K562 (cell line): ENCODE measurements around the gene CRIM1. TPM values are rescaled to one million over a fixed set of nuclear protein-coding genes. Genes with fewer than 3 reads are reported as not detected.
A peak's percentile ranks its signal among the peaks of the same experiment; 100 is the strongest.

Experiments used
- ETV1 ChIP-seq: fragments of 450-650 bp; conservative IDR thresholded peaks from 2 replicates; pipeline ENCODE4 v1.6.1; 2016; ENCODE audit warnings: missing genetic modification characterization, control low read depth, low read depth, missing compliant biosample characterization
- HNRNPUL1 ChIP-seq: fragments of 200-400 bp; formaldehyde crosslinking; IDR thresholded peaks from 2 replicates; pipeline ENCODE4 v1.6.1; 2017; ENCODE audit warnings: low read length
- LCOR ChIP-seq: sonication (generic); formaldehyde crosslinking; IDR thresholded peaks from 2 replicates; pipeline ENCODE4 v1.8.0; 2022; ENCODE audit warnings: mild to moderate bottlenecking, missing genetic modification reagents
- NR2C2 ChIP-seq, 2 experiments: fragments of 200-800 bp in 1 of 2; sonication (Bioruptor generic) in 1 of 2; sonication (generic) in 1 of 2; formaldehyde crosslinking in 1 of 2; IDR thresholded peaks; 2 replicates each; pipeline versions ENCODE4 v1.6.1 to v1.8.0; 2016 to 2022; ENCODE audit warnings: mild to moderate bottlenecking in 1 of 2, missing compliant biosample characterization in 1 of 2, missing genetic modification characterization in 1 of 2, missing genetic modification reagents in 1 of 2
- POLR2AphosphoS2 ChIP-seq: IDR thresholded peaks from 2 replicates; pipeline ENCODE4 v1.6.1; 2012; ENCODE audit warnings: low read length, improper control_type of control experiment
- POLR2H ChIP-seq: IDR thresholded peaks from 2 replicates; pipeline ENCODE4 v1.6.1; 2016; ENCODE audit warnings: missing genetic modification characterization, low read depth, mild to moderate bottlenecking, control low read depth, missing compliant biosample characterization, moderate library complexity
- POLR3G ChIP-seq: IDR thresholded peaks from 2 replicates; pipeline ENCODE4 v1.6.1; 2011; ENCODE audit not compliant: insufficient read length, insufficient replicate concordance; ENCODE audit errors: extremely low read depth
- RBM39 ChIP-seq: fragments of 200-400 bp; formaldehyde crosslinking; optimal IDR thresholded peaks from 2 replicates; pipeline ENCODE3; 2018; ENCODE audit warnings: low read depth, low read length
- RCOR1 ChIP-seq, 2 experiments: IDR thresholded peaks; 2 replicates each; pipeline ENCODE4 v1.6.1; 2012; ENCODE audit warnings: low read depth in 2 of 2, low read length in 2 of 2, borderline replicate concordance in 1 of 2, improper control_type of control experiment in 1 of 2
- SIN3B ChIP-seq: fragments of 450-650 bp; IDR thresholded peaks from 2 replicates; pipeline ENCODE4 v1.6.1; 2017; ENCODE audit warnings: low read depth, mild to moderate bottlenecking, moderate library complexity
- SMAD2 ChIP-seq: fragments of 150-350 bp; IDR thresholded peaks from 2 replicates; pipeline ENCODE4 v1.6.1; 2014; ENCODE audit warnings: low read depth, mild to moderate bottlenecking, low read length
- SP1 ChIP-seq: sonication (generic); formaldehyde crosslinking; IDR thresholded peaks from 2 replicates; pipeline ENCODE4 v1.8.1; 2022; ENCODE audit warnings: mild to moderate bottlenecking, missing genetic modification reagents
- ZEB2 ChIP-seq: fragments of 450-650 bp; IDR thresholded peaks from 2 replicates; pipeline ENCODE4 v1.6.1; 2016
- ZKSCAN1 ChIP-seq: fragments of 150-350 bp; IDR thresholded peaks from 2 replicates; pipeline ENCODE4 v1.6.1; 2016; ENCODE audit warnings: low read depth, low read length
- ZNF584 ChIP-seq: fragments of 200-800 bp; sonication (Bioruptor generic); IDR thresholded peaks from 2 replicates; pipeline ENCODE4 v1.6.1; 2016; ENCODE audit warnings: low read depth, mild to moderate bottlenecking, missing genetic modification characterization, missing compliant biosample characterization
- ZNF589 ChIP-seq: fragments of 200-800 bp; sonication (Bioruptor generic); IDR thresholded peaks from 2 replicates; pipeline ENCODE4 v1.6.1; 2016; ENCODE audit warnings: low read depth, missing genetic modification characterization, missing compliant biosample characterization
- ZNF707 ChIP-seq: fragments of 250-450 bp; sonication (Bioruptor Pico); conservative IDR thresholded peaks from 2 replicates; pipeline ENCODE4 v1.8.0; 2022; ENCODE audit warnings: inconsistent platforms, mild to moderate bottlenecking, moderate library complexity
- ZNF780A ChIP-seq: fragments of 250-450 bp; sonication (Bioruptor Pico); IDR thresholded peaks from 2 replicates; pipeline ENCODE4 v1.5.0; 2021; ENCODE audit warnings: mild to moderate bottlenecking
- polyA plus RNA-seq, 8 experiments: library from polyadenylated mRNA; depleted of rRNA in 4 of 8; stranded (reverse) in 5 of 8; unstranded in 3 of 8; fragments of >200 nt; fragmentation: Nextera tagmentation in 2 of 8; fragmentation: Illumina TruSeq in 1 of 8; extraction: Ambion mirVana in 2 of 8; extraction: Trizol in 1 of 8; gene quantifications; 2 replicates each; pipeline versions ENCODE4 v1.2.1 to v1.2.3, GENCODE V29; 2011 to 2014; ENCODE audit warnings: inconsistent platforms in 1 of 8, missing spikeins in 1 of 8
- total RNA-seq, 7 experiments: library from RNA; depleted of rRNA in 6 of 7; stranded (reverse); fragments of >200 nt in 6 of 7; fragmentation: Illumina TruSeq in 2 of 7; extraction: Trizol in 2 of 7; gene quantifications; 2 replicates each; pipeline versions ENCODE4 v1.2.1 to v1.2.3, GENCODE V29; 2011 to 2021; ENCODE audit warnings: low replicate concordance in 1 of 7
- TF ChIP-seq, protein P1 (sequence below): fragments of 250-450 bp; sonication (Bioruptor Pico); IDR thresholded peaks from 2 replicates; pipeline ENCODE4 v1.4.0; 2020
- TF ChIP-seq, protein P2 (sequence below): sonication (generic); formaldehyde crosslinking; IDR thresholded peaks from 2 replicates; pipeline ENCODE4 v1.8.0; 2022; ENCODE audit warnings: missing genetic modification reagents, mild to moderate bottlenecking, moderate library complexity, borderline replicate concordance
- TF ChIP-seq, protein P3 (sequence below): sonication (generic); formaldehyde crosslinking; IDR thresholded peaks from 2 replicates; pipeline ENCODE4 v1.8.0; 2022; ENCODE audit warnings: missing genetic modification reagents, mild to moderate bottlenecking, borderline replicate concordance

The CRIM1 gene
- total and polyA plus RNA-seq, 9 of the 15 experiments (the other 6 are each of a cell fraction or from before 2014, with no cell fraction given), result 0.01 to 0.36 (median 0.06) TPM; not detected in 1

DNA sequence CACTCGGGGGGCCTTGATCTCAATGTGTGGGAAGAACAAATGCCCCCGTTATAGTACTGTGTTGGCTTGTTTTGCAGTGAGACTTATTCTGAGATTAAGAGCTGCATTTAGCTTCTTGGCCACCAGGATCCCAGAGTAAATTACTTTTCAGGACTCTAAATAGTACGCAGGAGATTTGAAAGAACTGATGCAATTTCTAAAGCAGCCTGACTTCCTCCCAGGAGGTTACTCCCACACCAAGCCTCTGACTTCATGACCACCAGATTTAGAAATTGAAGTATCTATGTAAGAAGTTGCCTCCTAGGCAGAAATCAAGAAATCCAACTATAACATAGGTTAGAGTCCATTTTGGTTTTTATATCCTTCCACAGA is 175.4 kb downstream of the CRIM1 start (continued):
- TF ChIP-seq, protein P1, sequence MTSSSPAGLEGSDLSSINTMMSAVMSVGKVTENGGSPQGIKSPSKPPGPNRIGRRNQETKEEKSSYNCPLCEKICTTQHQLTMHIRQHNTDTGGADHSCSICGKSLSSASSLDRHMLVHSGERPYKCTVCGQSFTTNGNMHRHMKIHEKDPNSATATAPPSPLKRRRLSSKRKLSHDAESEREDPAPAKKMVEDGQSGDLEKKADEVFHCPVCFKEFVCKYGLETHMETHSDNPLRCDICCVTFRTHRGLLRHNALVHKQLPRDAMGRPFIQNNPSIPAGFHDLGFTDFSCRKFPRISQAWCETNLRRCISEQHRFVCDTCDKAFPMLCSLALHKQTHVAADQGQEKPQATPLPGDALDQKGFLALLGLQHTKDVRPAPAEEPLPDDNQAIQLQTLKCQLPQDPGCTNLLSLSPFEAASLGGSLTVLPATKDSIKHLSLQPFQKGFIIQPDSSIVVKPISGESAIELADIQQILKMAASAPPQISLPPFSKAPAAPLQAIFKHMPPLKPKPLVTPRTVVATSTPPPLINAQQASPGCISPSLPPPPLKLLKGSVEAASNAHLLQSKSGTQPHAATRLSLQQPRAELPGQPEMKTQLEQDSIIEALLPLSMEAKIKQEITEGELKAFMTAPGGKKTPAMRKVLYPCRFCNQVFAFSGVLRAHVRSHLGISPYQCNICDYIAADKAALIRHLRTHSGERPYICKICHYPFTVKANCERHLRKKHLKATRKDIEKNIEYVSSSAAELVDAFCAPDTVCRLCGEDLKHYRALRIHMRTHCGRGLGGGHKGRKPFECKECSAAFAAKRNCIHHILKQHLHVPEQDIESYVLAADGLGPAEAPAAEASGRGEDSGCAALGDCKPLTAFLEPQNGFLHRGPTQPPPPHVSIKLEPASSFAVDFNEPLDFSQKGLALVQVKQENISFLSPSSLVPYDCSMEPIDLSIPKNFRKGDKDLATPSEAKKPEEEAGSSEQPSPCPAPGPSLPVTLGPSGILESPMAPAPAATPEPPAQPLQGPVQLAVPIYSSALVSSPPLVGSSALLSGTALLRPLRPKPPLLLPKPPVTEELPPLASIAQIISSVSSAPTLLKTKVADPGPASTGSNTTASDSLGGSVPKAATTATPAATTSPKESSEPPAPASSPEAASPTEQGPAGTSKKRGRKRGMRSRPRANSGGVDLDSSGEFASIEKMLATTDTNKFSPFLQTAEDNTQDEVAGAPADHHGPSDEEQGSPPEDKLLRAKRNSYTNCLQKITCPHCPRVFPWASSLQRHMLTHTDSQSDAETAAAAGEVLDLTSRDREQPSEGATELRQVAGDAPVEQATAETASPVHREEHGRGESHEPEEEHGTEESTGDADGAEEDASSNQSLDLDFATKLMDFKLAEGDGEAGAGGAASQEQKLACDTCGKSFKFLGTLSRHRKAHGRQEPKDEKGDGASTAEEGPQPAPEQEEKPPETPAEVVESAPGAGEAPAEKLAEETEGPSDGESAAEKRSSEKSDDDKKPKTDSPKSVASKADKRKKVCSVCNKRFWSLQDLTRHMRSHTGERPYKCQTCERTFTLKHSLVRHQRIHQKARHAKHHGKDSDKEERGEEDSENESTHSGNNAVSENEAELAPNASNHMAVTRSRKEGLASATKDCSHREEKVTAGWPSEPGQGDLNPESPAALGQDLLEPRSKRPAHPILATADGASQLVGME (CRISPR knock-in tag), result no peak
- TF ChIP-seq ZNF584 (CRISPR knock-in tag) (peak; percentile 77; the same call in 1 of the 2 replicates), POLR2AphosphoS2 (no peak), POLR3G (no peak), ZNF780A (CRISPR knock-in tag) (no peak), SP1 (CRISPR knock-in tag) (no peak), SIN3B (no peak), ZKSCAN1 (no peak), ETV1 (tag) (peak; percentile 38), RCOR1 (IDR thresholded peaks at IDR 0.05; ENCODE audit: borderline replicate concordance in 1 of 2, low read depth in 2 of 2, low read length in 2 of 2) (no peak; a peak in 1 of 4 replicates), LCOR (no peak), RBM39 (no peak), POLR2H (no peak), NR2C2 (CRISPR knock-in tag; IDR thresholded peaks at IDR 0.05) (no peak), NR2C2 (tag; IDR thresholded peaks at IDR 0.05) (peak; percentile 18; the same call in 1 of the 2 replicates), SMAD2 (no peak), HNRNPUL1 (no peak), ZNF589 (CRISPR knock-in tag) (0 out of 2 replicates have a peak, but pooled peaks have one; percentile 36), ZEB2 (no peak), ZNF707 (no peak)
- TF ChIP-seq, protein P2, sequence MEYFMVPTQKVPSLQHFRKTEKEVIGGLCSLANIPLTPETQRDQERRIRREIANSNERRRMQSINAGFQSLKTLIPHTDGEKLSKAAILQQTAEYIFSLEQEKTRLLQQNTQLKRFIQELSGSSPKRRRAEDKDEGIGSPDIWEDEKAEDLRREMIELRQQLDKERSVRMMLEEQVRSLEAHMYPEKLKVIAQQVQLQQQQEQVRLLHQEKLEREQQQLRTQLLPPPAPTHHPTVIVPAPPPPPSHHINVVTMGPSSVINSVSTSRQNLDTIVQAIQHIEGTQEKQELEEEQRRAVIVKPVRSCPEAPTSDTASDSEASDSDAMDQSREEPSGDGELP (CRISPR knock-in tag), result no peak
- TF ChIP-seq, protein P3, sequence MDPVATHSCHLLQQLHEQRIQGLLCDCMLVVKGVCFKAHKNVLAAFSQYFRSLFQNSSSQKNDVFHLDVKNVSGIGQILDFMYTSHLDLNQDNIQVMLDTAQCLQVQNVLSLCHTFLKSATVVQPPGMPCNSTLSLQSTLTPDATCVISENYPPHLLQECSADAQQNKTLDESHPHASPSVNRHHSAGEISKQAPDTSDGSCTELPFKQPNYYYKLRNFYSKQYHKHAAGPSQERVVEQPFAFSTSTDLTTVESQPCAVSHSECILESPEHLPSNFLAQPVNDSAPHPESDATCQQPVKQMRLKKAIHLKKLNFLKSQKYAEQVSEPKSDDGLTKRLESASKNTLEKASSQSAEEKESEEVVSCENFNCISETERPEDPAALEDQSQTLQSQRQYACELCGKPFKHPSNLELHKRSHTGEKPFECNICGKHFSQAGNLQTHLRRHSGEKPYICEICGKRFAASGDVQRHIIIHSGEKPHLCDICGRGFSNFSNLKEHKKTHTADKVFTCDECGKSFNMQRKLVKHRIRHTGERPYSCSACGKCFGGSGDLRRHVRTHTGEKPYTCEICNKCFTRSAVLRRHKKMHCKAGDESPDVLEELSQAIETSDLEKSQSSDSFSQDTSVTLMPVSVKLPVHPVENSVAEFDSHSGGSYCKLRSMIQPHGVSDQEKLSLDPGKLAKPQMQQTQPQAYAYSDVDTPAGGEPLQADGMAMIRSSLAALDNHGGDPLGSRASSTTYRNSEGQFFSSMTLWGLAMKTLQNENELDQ (CRISPR knock-in tag), result no peak
